ENCODE results near the gene PRKN. TPM values are rescaled to one million over a fixed set of nuclear protein-coding genes. Genes with fewer than 3 reads are reported as not detected.

PRKN gene
- total RNA-seq, 1 experiment from 2014 or later = not detected

DNA sequence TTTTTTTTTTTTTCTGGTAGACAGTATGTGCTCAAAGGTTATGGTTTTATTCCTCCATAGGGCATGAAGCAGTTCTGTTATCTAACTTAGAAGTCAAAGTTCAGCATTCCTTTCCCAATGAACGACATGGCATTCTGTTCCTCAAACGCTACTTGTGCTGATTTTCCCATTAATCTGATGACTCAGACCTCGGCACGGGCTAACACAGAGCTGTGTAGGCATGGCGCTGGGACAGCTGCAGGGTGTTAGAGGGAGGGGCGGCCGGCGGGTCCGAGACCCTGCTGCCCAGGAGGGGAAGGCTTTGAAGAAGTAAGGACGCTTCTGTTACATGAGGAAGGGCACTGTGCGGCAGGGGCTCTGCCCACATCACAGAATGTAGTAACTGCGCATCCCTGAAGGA lies 1360.1 kb downstream of the PRKN start:
- Histone ChIP-seq H3K9me3 (ENCODE audit: insufficient read depth, low read depth) (no peaks in the 10 kb centered on the region), H3K79me2 (ENCODE audit: low read depth) (no peaks in the 10 kb centered on the region), H2AFZ (no peak overlapping the region), H3K4me1 (replicated peaks; ENCODE audit: insufficient read depth) (no peaks in the 10 kb centered on the region), H3K9me2 (ENCODE audit: insufficient read depth) (no peaks in the 10 kb centered on the region), H3K36me3 (ENCODE audit: low read depth) (no peaks in the 10 kb centered on the region), H3K27ac (no peak overlapping the region), H3K27me3 (ENCODE audit: insufficient read depth, low read depth) (peaks cover 5% of the 10 kb centered on the region; the same call in 1 of the 2 replicates), H3K4me2 (no peak overlapping the region), H3K4me3 (no peak overlapping the region), H4K20me1 (ENCODE audit: insufficient read depth) (no peaks in the 10 kb centered on the region), H3F3A (ENCODE audit: insufficient read depth, low read depth) (no peaks in the 10 kb centered on the region)
- intact Hi-C loops (cut with micrococcal nuclease; ENCODE audit: unreplicated experiment) = no loop called here
- TF ChIP-seq EZH2 (IDR thresholded peaks at IDR 0.05; ENCODE audit: low read depth) = no peak
- TF ChIP-seq, protein P1, sequence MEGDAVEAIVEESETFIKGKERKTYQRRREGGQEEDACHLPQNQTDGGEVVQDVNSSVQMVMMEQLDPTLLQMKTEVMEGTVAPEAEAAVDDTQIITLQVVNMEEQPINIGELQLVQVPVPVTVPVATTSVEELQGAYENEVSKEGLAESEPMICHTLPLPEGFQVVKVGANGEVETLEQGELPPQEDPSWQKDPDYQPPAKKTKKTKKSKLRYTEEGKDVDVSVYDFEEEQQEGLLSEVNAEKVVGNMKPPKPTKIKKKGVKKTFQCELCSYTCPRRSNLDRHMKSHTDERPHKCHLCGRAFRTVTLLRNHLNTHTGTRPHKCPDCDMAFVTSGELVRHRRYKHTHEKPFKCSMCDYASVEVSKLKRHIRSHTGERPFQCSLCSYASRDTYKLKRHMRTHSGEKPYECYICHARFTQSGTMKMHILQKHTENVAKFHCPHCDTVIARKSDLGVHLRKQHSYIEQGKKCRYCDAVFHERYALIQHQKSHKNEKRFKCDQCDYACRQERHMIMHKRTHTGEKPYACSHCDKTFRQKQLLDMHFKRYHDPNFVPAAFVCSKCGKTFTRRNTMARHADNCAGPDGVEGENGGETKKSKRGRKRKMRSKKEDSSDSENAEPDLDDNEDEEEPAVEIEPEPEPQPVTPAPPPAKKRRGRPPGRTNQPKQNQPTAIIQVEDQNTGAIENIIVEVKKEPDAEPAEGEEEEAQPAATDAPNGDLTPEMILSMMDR (conservative IDR thresholded peaks at IDR 0.05) = no peak
- POLR2A ChIA-PET (ENCODE audit: unreplicated experiment) = no interaction called here
- CTCF ChIA-PET = no interaction called here
- no TSS peak for BruUV-seq (replicated peaks)
- no peak for DNase-seq

GRCh38 chr6:161366301-161366923 lies 1361.2 kb downstream of the PRKN start:
- DNase-seq = no peak
- Histone ChIP-seq H3K27ac (no peak overlapping the region), H3K9me2 (ENCODE audit: insufficient read depth) (no peaks in the 10 kb centered on the region), H3K4me1 (replicated peaks; ENCODE audit: insufficient read depth) (no peaks in the 10 kb centered on the region), H3K36me3 (ENCODE audit: low read depth) (no peaks in the 10 kb centered on the region), H4K20me1 (ENCODE audit: insufficient read depth) (no peaks in the 10 kb centered on the region), H3K4me2 (no peak overlapping the region), H2AFZ (no peak overlapping the region), H3F3A (ENCODE audit: insufficient read depth, low read depth) (no peaks in the 10 kb centered on the region), H3K27me3 (ENCODE audit: insufficient read depth, low read depth) (peaks cover 10% of the 10 kb centered on the region; the same call in 1 of the 2 replicates), H3K4me3 (no peak overlapping the region), H3K9me3 (ENCODE audit: insufficient read depth, low read depth) (no peaks in the 10 kb centered on the region), H3K79me2 (ENCODE audit: low read depth) (no peaks in the 10 kb centered on the region)
- intact Hi-C loops (cut with micrococcal nuclease; ENCODE audit: unreplicated experiment) = no loop called here
- no peak for TF ChIP-seq EZH2 (IDR thresholded peaks at IDR 0.05; ENCODE audit: low read depth)
- TF ChIP-seq, protein P1 (conservative IDR thresholded peaks at IDR 0.05) = no peak
- BruUV-seq (replicated peaks) = no TSS peak
- ChIA-PET POLR2A (ENCODE audit: unreplicated experiment) (no interaction called here), CTCF (no interaction called here)

- H3K4me2 ChIP-seq = no peak overlapping the region
- no peaks in the 10 kb centered on the region for H4K20me1 ChIP-seq (ENCODE audit: insufficient read depth)
- no peak overlapping the region for H3K27ac ChIP-seq
- H3K9me3 ChIP-seq (ENCODE audit: insufficient read depth, low read depth) = no peaks in the 10 kb centered on the region
- H2AFZ ChIP-seq = no peak overlapping the region
- H3K9me2 ChIP-seq (ENCODE audit: insufficient read depth) = no peaks in the 10 kb centered on the region
- H3K27me3 ChIP-seq (ENCODE audit: insufficient read depth, low read depth) = peaks cover 12% of the 10 kb centered on the region; the same call in 1 of the 2 replicates
- no TSS peak for BruUV-seq (replicated peaks)
- intact Hi-C loops (cut with micrococcal nuclease; ENCODE audit: unreplicated experiment) = no loop called here
- no peaks in the 10 kb centered on the region for H3K79me2 ChIP-seq (ENCODE audit: low read depth)
- H3K4me1 ChIP-seq (replicated peaks; ENCODE audit: insufficient read depth) = no peaks in the 10 kb centered on the region
- TF ChIP-seq, protein P1 (conservative IDR thresholded peaks at IDR 0.05) = no peak
- no peak for TF ChIP-seq EZH2 (IDR thresholded peaks at IDR 0.05; ENCODE audit: low read depth)
- no peaks in the 10 kb centered on the region for H3K36me3 ChIP-seq (ENCODE audit: low read depth)
- ChIA-PET CTCF (no interaction called here), POLR2A (ENCODE audit: unreplicated experiment) (no interaction called here)
- no peaks in the 10 kb centered on the region for H3F3A ChIP-seq (ENCODE audit: insufficient read depth, low read depth)
- no peak overlapping the region for H3K4me3 ChIP-seq
- no peak for DNase-seq
Measured at GRCh38 chr6:161365633-161366032, 1361.9 kb downstream of the PRKN start.
